ENCODE results near the gene UTS2B. TPM values are rescaled to one million over a fixed set of nuclear protein-coding genes. Genes with fewer than 3 reads are reported as not detected.
A peak's percentile ranks its signal among the peaks of the same experiment; 100 is the strongest.

UTS2B gene
- total RNA-seq, 1 experiment from 2014 or later, result 4.7 TPM

DNA sequence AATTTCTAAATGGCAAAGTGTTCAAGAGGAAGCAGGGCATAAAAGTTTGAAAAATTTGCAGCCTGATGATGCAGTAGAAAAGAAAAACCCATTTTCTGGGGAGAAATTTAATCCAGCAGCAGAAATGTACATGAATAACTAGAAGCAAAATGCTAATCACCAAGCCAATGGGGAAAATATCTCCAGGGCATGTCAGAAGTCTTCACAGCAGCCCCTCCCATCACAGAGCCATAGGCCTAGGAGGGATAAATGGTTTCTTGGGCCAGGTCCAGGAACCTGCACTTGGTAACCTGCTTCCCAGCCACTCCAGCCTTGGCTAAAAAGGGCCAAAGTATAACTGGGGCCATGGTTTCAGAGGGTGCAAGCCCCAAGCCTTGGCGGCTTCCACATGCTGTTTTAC, 108.7 kb downstream of the UTS2B start:
- H3K9me3 ChIP-seq (ENCODE audit: low read depth, low read length, poor library complexity, severe bottlenecking), result no peaks in the 10 kb centered on the region
- ChIA-PET CTCF (no interaction called here), POLR2A (ENCODE audit: low non-redundant PET) (no interaction called here)
- H3K36me3 ChIP-seq (ENCODE audit: insufficient read depth, low read length, poor library complexity, severe bottlenecking), result no peaks in the 10 kb centered on the region
- H3K4me1 ChIP-seq (ENCODE audit: insufficient read depth, low read length, poor library complexity, severe bottlenecking), result no peaks in the 10 kb centered on the region
- TF ChIP-seq EZH2 (IDR thresholded peaks at IDR 0.05; ENCODE audit: borderline replicate concordance, low read depth, low read length, poor library complexity, severe bottlenecking), result no peak
- TF ChIP-seq, protein P1, sequence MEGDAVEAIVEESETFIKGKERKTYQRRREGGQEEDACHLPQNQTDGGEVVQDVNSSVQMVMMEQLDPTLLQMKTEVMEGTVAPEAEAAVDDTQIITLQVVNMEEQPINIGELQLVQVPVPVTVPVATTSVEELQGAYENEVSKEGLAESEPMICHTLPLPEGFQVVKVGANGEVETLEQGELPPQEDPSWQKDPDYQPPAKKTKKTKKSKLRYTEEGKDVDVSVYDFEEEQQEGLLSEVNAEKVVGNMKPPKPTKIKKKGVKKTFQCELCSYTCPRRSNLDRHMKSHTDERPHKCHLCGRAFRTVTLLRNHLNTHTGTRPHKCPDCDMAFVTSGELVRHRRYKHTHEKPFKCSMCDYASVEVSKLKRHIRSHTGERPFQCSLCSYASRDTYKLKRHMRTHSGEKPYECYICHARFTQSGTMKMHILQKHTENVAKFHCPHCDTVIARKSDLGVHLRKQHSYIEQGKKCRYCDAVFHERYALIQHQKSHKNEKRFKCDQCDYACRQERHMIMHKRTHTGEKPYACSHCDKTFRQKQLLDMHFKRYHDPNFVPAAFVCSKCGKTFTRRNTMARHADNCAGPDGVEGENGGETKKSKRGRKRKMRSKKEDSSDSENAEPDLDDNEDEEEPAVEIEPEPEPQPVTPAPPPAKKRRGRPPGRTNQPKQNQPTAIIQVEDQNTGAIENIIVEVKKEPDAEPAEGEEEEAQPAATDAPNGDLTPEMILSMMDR (conservative IDR thresholded peaks at IDR 0.05; ENCODE audit: low read depth, low read length), result no peak
- BruUV-seq (replicated peaks), result no TSS peak
- H3K27me3 ChIP-seq (replicated peaks; ENCODE audit: insufficient read depth, low read depth, low read length, poor library complexity), result no peaks in the 10 kb centered on the region
- intact Hi-C loops (cut with micrococcal nuclease; ENCODE audit: unreplicated experiment), result no loop called here
- H3K27ac ChIP-seq (ENCODE audit: low read depth, low read length, poor library complexity, severe bottlenecking), result no peak overlapping the region
- H3K4me3 ChIP-seq (ENCODE audit: low read depth, low read length, poor library complexity, severe bottlenecking), result no peak overlapping the region
- no peak for DNase-seq (ENCODE audit: low spot score)

DNA sequence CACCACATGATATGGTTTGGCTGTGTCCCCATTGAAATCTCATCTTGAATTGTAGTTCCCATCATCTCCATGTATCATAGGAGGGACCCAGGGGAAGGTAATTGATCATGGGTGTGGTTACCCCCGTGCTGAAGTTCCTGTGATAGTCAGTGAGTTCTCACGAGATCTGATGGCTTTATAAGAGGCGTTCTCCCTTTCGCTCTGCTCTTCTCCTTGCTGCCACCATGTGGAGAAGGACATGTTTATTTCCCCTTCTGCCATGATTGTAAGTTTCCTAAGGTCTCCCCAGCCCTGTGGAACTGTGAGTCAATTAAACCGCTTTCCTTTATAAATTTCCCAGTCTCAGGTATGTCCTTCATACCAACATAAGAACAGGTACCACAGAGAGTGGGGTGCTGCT, 109.4 kb downstream of the UTS2B start:
- H3K27ac ChIP-seq (ENCODE audit: low read depth, low read length, poor library complexity, severe bottlenecking), result no peak overlapping the region
- BruUV-seq (replicated peaks), result no TSS peak
- POLR2A ChIA-PET (ENCODE audit: low non-redundant PET), result no interaction called here
- DNase-seq (ENCODE audit: low spot score), result peak; percentile 60
- H3K4me3 ChIP-seq (ENCODE audit: low read depth, low read length, poor library complexity, severe bottlenecking), result no peak overlapping the region
- intact Hi-C loops (cut with micrococcal nuclease; ENCODE audit: unreplicated experiment), result no loop called here
- no peaks in the 10 kb centered on the region for H3K9me3 ChIP-seq (ENCODE audit: low read depth, low read length, poor library complexity, severe bottlenecking)
- no peaks in the 10 kb centered on the region for H3K4me1 ChIP-seq (ENCODE audit: insufficient read depth, low read length, poor library complexity, severe bottlenecking)
- CTCF ChIA-PET, result no interaction called here
- H3K36me3 ChIP-seq (ENCODE audit: insufficient read depth, low read length, poor library complexity, severe bottlenecking), result no peaks in the 10 kb centered on the region
- H3K27me3 ChIP-seq (replicated peaks; ENCODE audit: insufficient read depth, low read depth, low read length, poor library complexity), result no peaks in the 10 kb centered on the region
- TF ChIP-seq, protein P1 (conservative IDR thresholded peaks at IDR 0.05; ENCODE audit: low read depth, low read length), result peak; percentile 39
- no peak for TF ChIP-seq EZH2 (IDR thresholded peaks at IDR 0.05; ENCODE audit: borderline replicate concordance, low read depth, low read length, poor library complexity, severe bottlenecking)

DNA sequence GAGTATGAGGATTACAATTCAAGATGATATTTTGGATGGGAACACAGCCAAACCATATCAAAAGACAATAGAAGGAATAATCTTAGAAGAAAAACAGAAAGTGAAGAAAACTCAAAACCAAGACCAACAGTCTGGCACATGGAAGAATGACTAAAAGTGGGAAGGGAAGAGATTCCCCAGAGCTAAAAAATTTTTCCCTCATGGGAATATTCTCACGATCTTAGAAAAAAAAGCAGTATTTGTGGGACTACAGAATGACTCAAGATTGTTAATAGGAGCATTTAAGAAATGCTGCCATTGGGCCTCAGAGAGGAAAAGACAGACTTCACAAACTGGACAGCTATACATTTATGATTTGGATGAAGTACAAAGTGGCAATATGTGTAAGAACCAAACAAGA, 113.0 kb downstream of the UTS2B start:
- H3K9me3 ChIP-seq (ENCODE audit: low read depth, low read length, poor library complexity, severe bottlenecking), result no peaks in the 10 kb centered on the region
- ChIA-PET POLR2A (ENCODE audit: low non-redundant PET) (no interaction called here), CTCF (no interaction called here)
- no peak overlapping the region for H3K4me3 ChIP-seq (ENCODE audit: low read depth, low read length, poor library complexity, severe bottlenecking)
- intact Hi-C loops (cut with micrococcal nuclease; ENCODE audit: unreplicated experiment), result no loop called here
- TF ChIP-seq, protein P1 (conservative IDR thresholded peaks at IDR 0.05; ENCODE audit: low read depth, low read length), result no peak
- no peak for TF ChIP-seq EZH2 (IDR thresholded peaks at IDR 0.05; ENCODE audit: borderline replicate concordance, low read depth, low read length, poor library complexity, severe bottlenecking)
- H3K27ac ChIP-seq (ENCODE audit: low read depth, low read length, poor library complexity, severe bottlenecking), result no peak overlapping the region
- no peaks in the 10 kb centered on the region for H3K27me3 ChIP-seq (replicated peaks; ENCODE audit: insufficient read depth, low read depth, low read length, poor library complexity)
- BruUV-seq (replicated peaks), result no TSS peak
- H3K4me1 ChIP-seq (ENCODE audit: insufficient read depth, low read length, poor library complexity, severe bottlenecking), result no peaks in the 10 kb centered on the region
- H3K36me3 ChIP-seq (ENCODE audit: insufficient read depth, low read length, poor library complexity, severe bottlenecking), result no peaks in the 10 kb centered on the region
- DNase-seq (ENCODE audit: low spot score), result no peak

Other genes with a start within 250 kb of the UTS2B start
- not detected in 2 replicates for gene OSTN, start 131.3 kb downstream of the UTS2B start, total RNA-seq (2021)
- gene CCDC50, start 1.1 kb downstream of the UTS2B start, total RNA-seq (2021), result 77.2 and 77.7 TPM in 2 replicates
- not detected in 2 replicates for gene PYDC2, start 130.6 kb upstream of the UTS2B start, total RNA-seq (2021)

All from A673 (cell line).